Measurements from ENCODE around the gene ZNF831.

ZNF831 gene

DNA sequence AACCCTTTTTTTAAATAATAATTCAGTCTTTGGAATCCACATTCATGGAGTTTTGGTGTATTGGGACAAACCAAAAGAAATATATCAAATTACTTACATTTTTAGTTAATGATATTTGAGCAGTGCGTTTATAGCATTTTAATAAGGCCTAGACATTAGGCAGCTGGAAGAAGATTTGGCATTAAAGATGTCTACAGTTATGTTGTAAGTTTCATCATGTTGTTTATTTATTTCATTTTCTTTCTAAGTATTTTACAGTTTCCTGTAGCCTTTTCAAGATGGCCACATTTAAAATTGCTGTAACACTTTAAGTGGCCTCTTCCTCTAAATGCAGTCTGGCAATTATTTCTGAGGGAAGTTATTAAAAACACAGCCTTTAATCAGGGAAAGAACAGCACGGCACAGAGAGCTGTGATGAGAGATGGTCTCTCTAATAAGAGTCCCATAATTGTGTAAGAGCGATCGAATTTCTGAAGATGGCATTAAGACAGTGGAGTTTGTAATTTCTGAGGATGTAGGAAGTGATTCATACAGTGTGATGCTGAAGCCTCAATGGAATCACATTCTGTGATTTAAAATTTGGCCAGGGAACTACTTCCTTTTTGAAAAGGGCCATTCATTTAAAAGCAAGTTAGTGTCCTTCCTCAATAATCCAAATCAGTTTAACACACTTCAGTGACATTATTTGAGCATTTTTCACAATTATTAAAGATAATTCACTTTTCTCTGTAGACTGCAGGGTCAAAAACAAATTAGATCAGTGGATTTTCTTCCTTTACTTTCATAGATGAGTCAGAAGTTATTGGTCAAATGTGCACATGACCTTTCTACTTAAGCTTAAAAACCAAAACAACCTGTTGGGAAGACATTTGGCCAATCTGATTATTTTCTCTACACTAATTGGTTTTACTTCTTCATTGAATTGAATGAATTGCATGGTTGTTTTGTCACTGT is 84.4 kb downstream of the ZNF831 start:
- no peak for DNase-seq (ENCODE audit: low read depth)

GRCh38 chr20:59250293-59250692 is 86.7 kb downstream of the ZNF831 start:
- DNase-seq (ENCODE audit: low read depth): no peak

DNA sequence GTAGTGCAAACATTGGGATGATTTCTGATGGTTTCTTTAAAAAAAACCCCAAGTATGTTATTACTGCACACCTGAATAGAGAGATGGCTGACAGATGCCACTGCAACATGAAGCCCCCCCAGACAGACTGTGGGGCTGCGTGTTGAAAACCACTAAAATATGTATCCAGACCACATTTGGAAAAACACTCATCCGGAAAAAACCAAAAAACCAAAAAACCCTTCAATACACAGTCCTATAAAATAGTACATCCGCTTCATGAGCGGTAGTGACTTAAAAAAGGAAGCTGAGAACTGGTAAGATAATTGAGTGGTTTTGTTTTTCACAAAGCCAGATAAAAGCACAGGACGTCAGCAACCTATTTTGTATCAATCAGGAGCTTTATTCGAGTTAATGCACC is 89.7 kb downstream of the ZNF831 start:
- DNase-seq (ENCODE audit: low read depth): peak; percentile 19

DNA sequence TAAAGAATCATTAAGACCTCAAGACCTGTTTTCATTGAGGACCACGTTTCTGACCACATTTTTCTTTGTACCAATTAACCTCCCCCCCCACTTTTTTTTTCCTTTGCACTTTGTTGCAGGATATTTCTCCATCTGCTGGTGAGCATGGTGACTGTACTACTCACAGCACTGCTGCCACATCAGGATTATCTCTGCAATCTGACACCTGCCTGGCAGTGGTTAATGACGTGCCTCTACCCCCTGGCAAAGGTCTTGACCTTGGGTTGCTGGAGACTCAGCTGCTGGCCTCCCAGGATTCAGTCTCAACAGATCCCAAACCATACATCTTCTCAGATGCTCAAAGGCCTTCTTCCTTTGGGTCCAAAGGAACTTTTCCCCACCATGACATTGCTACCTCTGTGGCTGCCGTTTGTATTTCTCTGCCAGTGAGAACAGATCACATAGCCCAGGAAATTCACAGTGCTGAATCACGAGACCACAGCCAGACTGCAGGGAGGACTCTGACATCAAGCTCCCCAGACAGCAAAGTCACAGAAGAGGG is 90.2 kb downstream of the ZNF831 start:
- peak; percentile 28 for DNase-seq (ENCODE audit: low read depth)

- DNase-seq (ENCODE audit: low read depth): no peak
Measured at GRCh38 chr20:59255256-59255655, 91.6 kb downstream of the ZNF831 start.

GRCh38 chr20:59258221-59258621 is 94.6 kb downstream of the ZNF831 start:
- no peak for DNase-seq (ENCODE audit: low read depth)

GRCh38 chr20:59259946-59260345 is 96.3 kb downstream of the ZNF831 start:
- no peak for DNase-seq (ENCODE audit: low read depth)

DNA sequence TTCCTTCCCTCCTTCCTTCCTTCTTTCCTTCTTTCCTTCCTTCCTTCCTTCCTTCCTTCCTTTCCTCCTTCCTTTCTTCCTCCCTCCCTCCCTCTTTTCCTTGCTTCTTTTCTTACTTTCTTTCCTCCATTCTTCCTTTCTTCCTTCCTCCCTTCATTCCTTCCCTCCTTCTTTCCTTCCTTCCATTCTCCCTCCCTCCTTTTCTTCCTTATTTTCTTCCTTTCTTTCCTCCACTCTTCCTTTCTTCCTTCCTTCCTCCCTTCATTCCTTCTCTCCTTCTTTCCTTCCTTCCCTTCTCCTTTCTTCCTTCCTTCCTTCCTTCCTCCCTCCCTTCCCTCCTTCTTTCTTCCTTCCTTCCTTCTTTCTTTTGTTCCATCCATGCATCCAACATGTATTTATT is 101.7 kb downstream of the ZNF831 start:
- no peak for DNase-seq (ENCODE audit: low read depth)

GRCh38 chr20:59268870-59269269 is 105.2 kb downstream of the ZNF831 start:
- DNase-seq (ENCODE audit: low read depth): no peak

DNA sequence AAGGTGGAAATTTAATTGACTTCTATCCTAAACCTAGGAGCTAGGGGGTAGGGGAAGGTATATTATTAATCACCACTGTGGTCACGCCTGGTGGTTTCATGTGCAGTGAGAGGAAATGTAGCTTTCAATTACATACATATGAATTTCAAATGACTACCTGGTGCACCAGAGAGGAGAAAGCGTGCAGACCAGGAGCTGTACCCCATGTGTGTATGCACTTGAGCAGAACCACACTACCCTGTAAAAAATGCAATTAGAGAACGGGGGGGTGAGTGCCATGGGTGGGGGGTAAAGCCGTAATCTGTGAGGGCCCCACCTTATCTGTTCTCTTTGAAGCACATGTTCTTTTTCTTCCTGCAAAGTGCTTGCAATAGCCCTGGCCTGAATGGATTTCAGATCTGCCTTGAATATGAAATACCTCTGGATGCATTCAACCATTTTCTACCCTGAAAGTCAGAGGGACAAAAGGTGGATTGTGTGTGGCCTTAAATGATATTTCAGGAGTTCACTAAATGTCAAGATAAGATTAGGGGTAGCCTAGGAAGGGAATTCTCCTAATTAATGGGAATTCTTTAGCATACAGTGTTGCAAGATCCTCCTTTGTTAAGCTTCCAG is 105.9 kb downstream of the ZNF831 start:
- DNase-seq (ENCODE audit: low read depth): no peak

- no peak for DNase-seq (ENCODE audit: low read depth)
Measured at GRCh38 chr20:59270380-59270779, 106.8 kb downstream of the ZNF831 start.

- DNase-seq (ENCODE audit: low read depth): no peak
Measured at GRCh38 chr20:59273739-59274357, 110.2 kb downstream of the ZNF831 start.

GRCh38 chr20:59276938-59277337 is 113.3 kb downstream of the ZNF831 start:
- no peak for DNase-seq (ENCODE audit: low read depth)

DNA sequence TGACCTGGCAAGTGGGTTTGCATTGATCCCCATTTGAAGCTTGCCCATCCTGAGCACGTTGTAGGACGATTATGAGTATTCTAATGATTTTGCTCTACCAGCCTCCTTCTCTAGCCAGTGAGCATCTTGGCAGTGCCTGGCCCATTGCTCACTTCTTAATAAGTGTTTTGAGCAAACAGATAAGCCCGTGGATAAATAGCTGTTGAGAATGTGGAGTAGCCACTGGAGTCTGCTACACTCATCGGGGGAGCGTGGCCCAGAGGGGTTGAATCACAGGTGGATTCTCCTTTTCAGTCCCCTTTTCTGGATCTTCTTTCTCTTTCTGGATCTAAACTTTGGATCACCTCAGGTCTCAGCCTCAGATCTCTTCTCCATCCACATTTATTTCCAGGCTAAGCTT is 120.8 kb downstream of the ZNF831 start:
- no peak for DNase-seq (ENCODE audit: low read depth)

DNA sequence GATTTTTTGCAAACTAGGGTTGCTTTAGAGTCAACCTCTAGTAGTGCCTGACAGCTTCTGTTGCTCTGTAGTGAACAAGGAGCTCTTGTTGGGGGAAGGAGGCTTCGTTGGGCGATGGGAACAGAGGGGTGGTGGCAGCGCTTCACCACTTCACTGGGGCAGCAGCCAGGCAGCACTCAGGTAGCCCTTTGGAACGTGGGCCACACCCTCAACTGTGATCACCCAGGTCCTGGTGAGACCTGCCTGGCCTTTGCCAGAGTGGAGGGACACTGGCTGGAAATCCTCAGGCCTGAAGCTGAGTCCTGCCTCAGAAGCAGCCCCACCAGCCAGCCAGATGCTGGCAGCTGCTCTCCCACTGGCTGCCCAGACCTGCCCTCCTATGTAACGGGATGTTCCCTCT is 126.4 kb downstream of the ZNF831 start:
- DNase-seq (ENCODE audit: low read depth): no peak

GRCh38 chr20:59291740-59292383 is 128.2 kb downstream of the ZNF831 start:
- no peak for DNase-seq (ENCODE audit: low read depth)

GRCh38 chr20:59295531-59295930 is 131.9 kb downstream of the ZNF831 start:
- no peak for DNase-seq (ENCODE audit: low read depth)

GRCh38 chr20:59297686-59298085 is 134.1 kb downstream of the ZNF831 start:
- DNase-seq (ENCODE audit: low read depth): no peak

GRCh38 chr20:59299945-59300332 is 136.3 kb downstream of the ZNF831 start:
- no peak for DNase-seq (ENCODE audit: low read depth)

- no peak for DNase-seq (ENCODE audit: low read depth)
Measured at GRCh38 chr20:59300333-59301081, 136.9 kb downstream of the ZNF831 start, which contains the start of gene EDN3. Gene EDN3 (plus strand): TSS chr20:59300611. CDS start chr20:59300813, 202 bp downstream.

DNA sequence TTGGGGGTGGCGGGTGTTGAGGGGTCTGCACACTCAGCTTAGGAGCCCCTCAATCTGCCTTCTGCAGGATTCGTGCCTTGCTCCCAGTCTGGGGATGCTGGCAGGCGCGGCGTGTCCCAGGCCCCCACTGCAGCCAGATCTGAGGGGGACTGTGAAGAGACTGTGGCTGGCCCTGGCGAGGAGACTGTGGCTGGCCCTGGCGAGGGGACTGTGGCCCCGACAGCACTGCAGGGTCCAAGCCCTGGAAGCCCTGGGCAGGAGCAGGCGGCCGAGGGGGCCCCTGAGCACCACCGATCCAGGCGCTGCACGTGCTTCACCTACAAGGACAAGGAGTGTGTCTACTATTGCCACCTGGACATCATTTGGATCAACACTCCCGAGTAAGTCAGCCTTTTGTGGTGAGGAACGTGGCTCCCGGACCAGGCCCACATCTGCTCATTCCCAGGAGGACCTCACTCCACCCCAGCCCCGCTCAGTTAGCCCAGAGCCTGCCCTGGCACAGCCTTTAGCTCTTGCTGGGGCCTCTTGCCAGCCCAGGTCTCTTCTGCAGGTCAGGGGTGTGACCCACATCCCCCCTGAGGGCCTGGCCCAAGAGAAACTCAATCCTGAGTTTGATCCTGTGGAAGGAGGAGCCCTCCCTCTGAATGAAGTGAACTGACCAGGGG is 137.9 kb downstream of the ZNF831 start:
- no peak for DNase-seq (ENCODE audit: low read depth)
